Psoas muscle (tissue), 8 donors: ENCODE measurements around the gene ZSWIM6. TPM values are rescaled to one million over a fixed set of nuclear protein-coding genes. Genes with fewer than 3 reads are reported as not detected.

ENCODE experiments used
- ATAC-seq, 4 donors: fragments of 200-7000 bp; cut with Tn5 transposase; one replicate each; pipeline ENCODE4 v1.9.1; 2020; ENCODE audit warnings: moderate library complexity in 3 of 4, mild to moderate bottlenecking in 2 of 4
- DNase-seq, 2 donors: peaks; one replicate each; pipeline ENCODE4 v3.0.0-alpha.2; 2020
- H3K27ac ChIP-seq: fragments of 200-600 bp; one replicate; pipeline ENCODE4 v1.8.0; 2022
- H3K27me3 ChIP-seq, 3 donors: fragments of 200-600 bp in 1 of 3; one replicate each; pipeline versions ENCODE4 v1.6.1 to v1.8.0; 2013 to 2022; ENCODE audit warnings: low read length in 2 of 3, mild to moderate bottlenecking in 2 of 3, moderate library complexity in 1 of 3; ENCODE audit not compliant: insufficient read depth in 3 of 3
- H3K36me3 ChIP-seq, 2 donors: fragments of 200-600 bp in 1 of 2; one replicate each; pipeline versions ENCODE4 v1.6.1 to v1.8.0; 2013 to 2022; ENCODE audit warnings: low read depth in 1 of 2, mild to moderate bottlenecking in 1 of 2, moderate library complexity in 1 of 2; ENCODE audit not compliant: insufficient read depth in 1 of 2
- H3K4me1 ChIP-seq: fragments of 200-600 bp; one replicate; pipeline ENCODE4 v1.8.0; 2022
- H3K4me3 ChIP-seq: fragments of 200-600 bp; one replicate; pipeline ENCODE4 v1.8.0; 2022; ENCODE audit warnings: mild to moderate bottlenecking
- H3K9me3 ChIP-seq: fragments of 200-600 bp; one replicate; pipeline ENCODE4 v1.8.0; 2022
- WGBS, 3 donors: extraction: QIAGEN DNeasy Blood & Tissue Kit; methylation state at CpG; one replicate each; pipeline versions ENCODE4 v1.1.6 to v1.1.7; 2013; 5-methylcytosine and 5-hydroxymethylcytosine counted together
- intact Hi-C, 2 donors: fragments of 100-400 bp; cut with DNase I; formaldehyde crosslinking; loops; one replicate each; pipeline versions ENCODE4 v1.11.0 to v1.14.2; 2022
- polyA plus RNA-seq, 3 donors: library from polyadenylated mRNA; stranded (reverse); fragments of 200-250 nt; gene quantifications; one replicate each; pipeline ENCODE4 v1.2.3, GENCODE V29; 2013
- total RNA-seq, 4 donors: library from RNA; stranded (reverse); fragmentation: NEBNext Ultra II Directional in 2 of 4; extraction: Animal tissue kit (Norgen Biotek cat#: 25700) in 2 of 4; gene quantifications; one replicate each; pipeline versions ENCODE4 v1.2.1 to v1.2.4, GENCODE V29; 2021 to 2023
- TF ChIP-seq, protein P1 (sequence below): fragments of 200-600 bp; IDR thresholded peaks from one replicate; pipeline ENCODE4 v1.8.0; 2022; ENCODE audit warnings: antibody characterized with exemption
- donor health status: healthy with polysubstance abuse.
- donor health status: DM: no; HTN: no; CAD: no; lungs with moderate emphysema.
- donor health status: Bipolar disorder and iron deficiency.
- donor health status: healthy.
- donor health status: DM: yes; HTN: yes; CAD: no.
- donor health status: DM: no; HTN: no; CAD: no.
- donor health status: DM: no; HTN: no; CAD: no.
- donor health status: DM: yes; HTN: yes; CAD: no.

Gene ZSWIM6
- total and polyA plus RNA-seq, 7 donors = 1.4 to 6.3 (median 4.0) TPM

DNA sequence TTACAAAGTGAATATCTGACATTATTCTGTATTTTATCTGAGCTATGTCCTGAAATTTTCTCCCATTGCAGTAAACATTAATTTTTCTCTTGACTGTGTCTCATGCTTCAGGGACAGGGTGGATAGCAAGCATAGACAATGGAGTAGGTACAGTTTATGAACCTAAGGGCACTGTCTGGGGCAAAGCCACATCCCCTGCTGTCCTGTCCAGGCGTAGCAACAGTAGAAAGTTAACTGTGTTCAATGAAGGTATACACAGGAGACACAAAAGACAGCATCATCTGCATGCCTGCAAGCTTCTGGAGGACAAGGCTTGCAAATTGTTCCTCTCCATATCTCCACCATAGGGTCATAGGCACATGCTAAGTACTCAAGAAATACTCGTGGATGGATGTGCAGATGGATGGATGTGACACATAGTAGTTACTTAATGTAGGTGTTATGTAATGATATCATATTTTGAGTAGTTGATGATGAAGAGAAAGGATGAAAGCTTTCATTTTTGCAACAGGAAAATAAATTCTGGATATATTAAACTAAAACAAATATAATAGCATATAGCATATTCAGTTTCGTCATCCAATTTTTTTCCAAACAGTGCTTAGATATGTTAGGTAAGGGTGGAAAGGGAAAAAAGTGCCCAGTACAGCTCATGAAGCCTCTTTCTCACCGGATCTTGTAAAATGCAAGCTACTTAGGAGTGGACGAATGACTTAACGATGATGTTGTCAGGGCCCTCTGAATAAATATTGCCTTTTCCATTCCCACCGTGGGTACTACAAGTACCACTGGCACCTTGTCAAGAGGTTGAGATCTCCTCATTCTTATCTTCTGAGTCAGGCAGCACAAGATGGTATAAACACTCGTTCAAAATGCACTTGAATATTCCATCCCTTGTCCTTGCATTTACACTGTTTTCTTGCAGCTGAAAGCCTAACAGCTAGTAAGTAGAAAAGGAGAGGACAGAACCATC is 19.9 kb upstream of the ZSWIM6 start:
- H3K4me3 ChIP-seq = no peak overlapping the region
- H3K27ac ChIP-seq = no peak overlapping the region
- no peaks in the 10 kb centered on the region for H3K36me3 ChIP-seq
- TF ChIP-seq, protein P1, sequence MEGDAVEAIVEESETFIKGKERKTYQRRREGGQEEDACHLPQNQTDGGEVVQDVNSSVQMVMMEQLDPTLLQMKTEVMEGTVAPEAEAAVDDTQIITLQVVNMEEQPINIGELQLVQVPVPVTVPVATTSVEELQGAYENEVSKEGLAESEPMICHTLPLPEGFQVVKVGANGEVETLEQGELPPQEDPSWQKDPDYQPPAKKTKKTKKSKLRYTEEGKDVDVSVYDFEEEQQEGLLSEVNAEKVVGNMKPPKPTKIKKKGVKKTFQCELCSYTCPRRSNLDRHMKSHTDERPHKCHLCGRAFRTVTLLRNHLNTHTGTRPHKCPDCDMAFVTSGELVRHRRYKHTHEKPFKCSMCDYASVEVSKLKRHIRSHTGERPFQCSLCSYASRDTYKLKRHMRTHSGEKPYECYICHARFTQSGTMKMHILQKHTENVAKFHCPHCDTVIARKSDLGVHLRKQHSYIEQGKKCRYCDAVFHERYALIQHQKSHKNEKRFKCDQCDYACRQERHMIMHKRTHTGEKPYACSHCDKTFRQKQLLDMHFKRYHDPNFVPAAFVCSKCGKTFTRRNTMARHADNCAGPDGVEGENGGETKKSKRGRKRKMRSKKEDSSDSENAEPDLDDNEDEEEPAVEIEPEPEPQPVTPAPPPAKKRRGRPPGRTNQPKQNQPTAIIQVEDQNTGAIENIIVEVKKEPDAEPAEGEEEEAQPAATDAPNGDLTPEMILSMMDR = no peak
- ATAC-seq = no peak
- intact Hi-C loops = no loop called here
- DNase-seq = no peak
- no peaks in the 10 kb centered on the region for H3K9me3 ChIP-seq
- H3K27me3 ChIP-seq = peaks cover 0 to 14% (median 2%) of the 10 kb centered on the region in 3 donors
- peaks cover 6% of the 10 kb centered on the region for H3K4me1 ChIP-seq
- WGBS, 3 donors = 70 to 75% (median 72%) methylated on average over 8 of the region's 8 CpGs

DNA sequence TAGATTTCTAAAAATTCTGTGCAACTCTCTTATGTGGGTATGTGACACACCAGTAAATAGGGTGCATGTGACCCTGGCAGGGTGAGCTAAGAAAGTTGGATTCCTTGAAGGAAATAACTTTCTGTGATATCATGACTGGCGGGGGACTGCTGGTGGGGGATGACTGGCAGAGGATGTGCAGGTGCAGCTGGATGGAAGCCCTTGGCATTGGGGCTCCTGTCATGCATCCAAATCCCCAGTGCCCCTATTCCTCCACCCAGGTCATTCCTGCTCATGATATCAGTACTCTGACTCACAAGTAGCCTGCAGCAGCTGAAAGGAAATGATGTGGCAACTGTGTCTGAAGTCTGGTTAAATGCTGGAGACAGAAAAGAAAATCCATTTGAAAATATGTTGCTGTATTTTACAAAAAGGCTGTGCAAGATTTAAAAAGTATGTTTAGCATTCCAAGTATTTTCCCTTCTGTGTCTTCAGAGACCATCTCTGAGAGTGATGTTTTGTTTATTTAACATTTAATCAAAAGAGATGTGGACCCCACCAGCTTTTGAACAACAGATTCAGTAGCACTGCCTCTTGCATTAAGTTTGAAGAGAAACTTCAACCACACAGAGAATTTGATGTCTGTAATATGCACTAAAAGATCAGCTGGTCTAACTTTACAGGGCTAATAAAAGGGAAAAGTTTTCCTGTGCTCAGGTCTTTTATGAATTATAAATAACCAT is 17.9 kb upstream of the ZSWIM6 start:
- TF ChIP-seq, protein P1 = no peak
- ATAC-seq = peak in 3 of 4 donors; percentile 61 to 82 (median 67)
- 32 to 58% (median 40%) methylated on average over 1 of the region's 1 CpG for WGBS, 3 donors
- H3K9me3 ChIP-seq = no peaks in the 10 kb centered on the region
- no peaks in the 10 kb centered on the region for H3K36me3 ChIP-seq
- no peak overlapping the region for H3K4me3 ChIP-seq
- H3K4me1 ChIP-seq = peaks cover 6% of the 10 kb centered on the region
- intact Hi-C loops = no loop called here
- no peak overlapping the region for H3K27ac ChIP-seq
- H3K27me3 ChIP-seq = peaks cover 0 to 11% (median 2%) of the 10 kb centered on the region in 3 donors
- no peak for DNase-seq

DNA sequence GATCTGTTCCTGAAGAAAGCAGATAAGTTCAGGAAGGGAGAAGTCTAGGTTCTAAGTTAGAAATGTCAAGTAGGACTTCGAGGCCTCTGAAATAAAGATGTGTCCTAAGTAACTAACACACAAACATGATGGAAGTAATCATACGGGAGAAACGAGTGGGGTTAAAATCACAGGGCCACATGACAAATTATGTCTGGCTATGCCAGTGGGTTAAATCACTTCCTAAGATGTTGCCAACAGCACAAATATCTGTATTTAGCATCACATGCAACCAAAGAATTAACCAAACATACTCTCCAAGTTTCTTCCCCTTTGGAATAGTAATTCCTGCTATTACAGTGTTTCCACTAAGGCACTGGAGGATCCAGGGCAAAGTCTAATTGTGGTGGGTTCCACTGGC is 13.7 kb upstream of the ZSWIM6 start:
- no peak for DNase-seq
- Histone ChIP-seq H3K4me1 (peaks cover 6% of the 10 kb centered on the region), H3K9me3 (no peaks in the 10 kb centered on the region), H3K27ac (no peak overlapping the region), H3K4me3 (no peak overlapping the region), H3K36me3 (no peaks in the 10 kb centered on the region), H3K27me3 (peaks cover 0 to 13% (median 0%) of the 10 kb centered on the region in 3 donors)
- no peak for ATAC-seq
- intact Hi-C loops = no loop called here
- TF ChIP-seq, protein P1 = no peak
- WGBS, 3 donors = 51 to 64% (median 63%) methylated on average over 3 of the region's 3 CpGs

DNA sequence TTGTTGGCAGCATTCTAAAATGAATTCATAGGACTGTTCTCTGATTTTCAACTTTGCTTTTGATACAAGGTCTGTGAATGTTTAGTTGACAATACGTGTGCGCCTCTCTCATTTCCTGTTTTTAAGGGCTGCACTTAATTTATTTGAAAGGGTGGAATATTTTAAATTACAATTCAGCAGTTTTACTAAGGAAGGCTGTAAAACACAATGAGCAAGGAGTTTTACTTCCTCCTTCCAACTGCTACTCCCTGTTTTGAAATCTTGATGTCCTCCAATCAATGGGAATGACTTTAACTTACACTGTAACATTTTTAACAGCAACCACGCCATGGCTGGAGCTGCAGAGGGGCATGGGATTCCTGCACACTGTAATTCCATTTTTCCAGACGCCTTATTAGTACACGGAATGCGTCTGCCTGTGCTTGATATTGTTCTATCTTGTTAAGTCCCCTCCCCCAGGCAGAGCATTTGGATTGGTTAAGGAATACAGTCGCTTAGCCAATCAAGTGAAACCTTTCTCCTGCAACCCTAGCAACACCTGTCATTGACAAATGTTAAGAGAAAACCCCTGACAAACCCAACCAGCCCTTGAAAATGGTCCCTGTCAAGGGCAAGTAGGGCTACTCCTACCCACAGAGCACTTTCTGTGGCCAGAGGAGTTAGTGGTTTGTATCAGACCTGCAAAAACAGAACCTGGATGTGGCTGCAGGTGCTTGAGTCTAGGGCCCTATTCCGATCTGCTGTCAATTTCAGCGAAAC is 12.5 kb upstream of the ZSWIM6 start:
- intact Hi-C loops = no loop called here

More for the DNA sequence above, 12.5 kb upstream of the ZSWIM6 start:
- 52 to 57% (median 56%) methylated on average over 9 of the region's 9 CpGs for WGBS, 3 donors
- H3K27me3 ChIP-seq = peaks cover 0 to 13% (median 0%) of the 10 kb centered on the region in 3 donors
- peaks cover 1% of the 10 kb centered on the region for H3K4me1 ChIP-seq
- no peaks in the 10 kb centered on the region for H3K9me3 ChIP-seq
- TF ChIP-seq, protein P1 = no peak
- no peak overlapping the region for H3K27ac ChIP-seq
- DNase-seq = no peak
- H3K36me3 ChIP-seq = no peaks in the 10 kb centered on the region
- H3K4me3 ChIP-seq = no peak overlapping the region
- peak in 1 of 4 donors; percentile 30 for ATAC-seq
